Retinal pigment epithelial cell (primary cell): ENCODE results near the gene PDZD2.

Source experiments
- DNase-seq: peaks from one replicate; pipeline ENCODE4 v3.0.0-alpha.2; 2010; ENCODE audit warnings: low read depth
- H3K4me3 ChIP-seq: 2 replicates; pipeline ENCODE4 v1.5.1; 2011; ENCODE audit warnings: mild to moderate bottlenecking, low read length, control low read depth, moderate library complexity
- TF ChIP-seq, protein P1 (sequence below): conservative IDR thresholded peaks from 2 replicates; pipeline ENCODE4 v1.5.1; 2011; ENCODE audit warnings: low read depth, low read length, control low read depth, inconsistent platforms

The PDZD2 gene

DNA sequence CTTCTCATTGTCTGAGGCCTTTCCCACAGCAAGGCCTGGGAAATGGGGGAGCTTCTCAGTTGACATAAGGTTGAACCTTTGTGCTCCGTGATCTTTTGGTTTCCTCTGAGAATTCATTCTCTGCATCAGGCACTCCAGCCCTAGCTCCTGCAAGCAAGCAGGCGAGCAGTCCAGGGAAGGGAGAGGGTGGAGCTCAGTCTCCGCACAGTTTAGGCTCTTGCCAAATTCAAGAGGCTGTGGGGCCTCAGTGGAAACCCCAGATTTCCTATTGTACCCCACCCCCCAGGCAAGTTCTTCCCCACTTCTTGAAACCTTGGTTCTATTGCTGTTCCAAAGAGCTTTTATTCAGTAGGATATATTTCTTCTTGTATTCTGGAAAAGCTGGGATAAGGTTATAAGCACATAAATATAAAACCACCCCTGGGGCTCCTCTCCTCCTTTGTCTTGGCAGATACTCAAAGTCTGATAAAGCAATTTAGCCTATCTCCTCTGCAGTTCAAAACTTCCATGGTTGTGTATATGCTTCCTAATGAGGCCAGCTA lies 147.2 kb downstream of the PDZD2 start:
- DNase-seq, result no peak
- TF ChIP-seq, protein P1, sequence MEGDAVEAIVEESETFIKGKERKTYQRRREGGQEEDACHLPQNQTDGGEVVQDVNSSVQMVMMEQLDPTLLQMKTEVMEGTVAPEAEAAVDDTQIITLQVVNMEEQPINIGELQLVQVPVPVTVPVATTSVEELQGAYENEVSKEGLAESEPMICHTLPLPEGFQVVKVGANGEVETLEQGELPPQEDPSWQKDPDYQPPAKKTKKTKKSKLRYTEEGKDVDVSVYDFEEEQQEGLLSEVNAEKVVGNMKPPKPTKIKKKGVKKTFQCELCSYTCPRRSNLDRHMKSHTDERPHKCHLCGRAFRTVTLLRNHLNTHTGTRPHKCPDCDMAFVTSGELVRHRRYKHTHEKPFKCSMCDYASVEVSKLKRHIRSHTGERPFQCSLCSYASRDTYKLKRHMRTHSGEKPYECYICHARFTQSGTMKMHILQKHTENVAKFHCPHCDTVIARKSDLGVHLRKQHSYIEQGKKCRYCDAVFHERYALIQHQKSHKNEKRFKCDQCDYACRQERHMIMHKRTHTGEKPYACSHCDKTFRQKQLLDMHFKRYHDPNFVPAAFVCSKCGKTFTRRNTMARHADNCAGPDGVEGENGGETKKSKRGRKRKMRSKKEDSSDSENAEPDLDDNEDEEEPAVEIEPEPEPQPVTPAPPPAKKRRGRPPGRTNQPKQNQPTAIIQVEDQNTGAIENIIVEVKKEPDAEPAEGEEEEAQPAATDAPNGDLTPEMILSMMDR, result no peak
- no peak overlapping the region for H3K4me3 ChIP-seq

DNA sequence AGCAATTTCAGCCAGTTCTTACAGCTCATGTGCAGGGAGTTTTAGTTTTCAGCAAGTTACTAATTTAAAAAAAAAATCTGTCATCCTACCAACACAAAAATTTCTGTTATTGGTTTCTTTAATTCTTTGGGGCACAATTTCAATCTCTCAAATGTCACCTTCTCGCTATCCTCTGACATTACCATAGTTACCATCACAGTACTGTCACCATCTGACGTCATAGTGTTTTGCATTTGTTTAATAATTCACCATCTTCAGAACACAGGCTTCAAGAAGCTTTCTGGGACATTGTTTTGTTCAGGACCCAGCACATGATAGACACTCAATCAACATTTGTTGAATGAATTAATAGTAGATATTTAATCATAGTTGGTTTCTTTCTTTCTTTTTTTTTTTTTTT lies 155.1 kb downstream of the PDZD2 start:
- DNase-seq, result no peak
- H3K4me3 ChIP-seq, result no peak overlapping the region
- TF ChIP-seq, protein P1, result no peak

DNA sequence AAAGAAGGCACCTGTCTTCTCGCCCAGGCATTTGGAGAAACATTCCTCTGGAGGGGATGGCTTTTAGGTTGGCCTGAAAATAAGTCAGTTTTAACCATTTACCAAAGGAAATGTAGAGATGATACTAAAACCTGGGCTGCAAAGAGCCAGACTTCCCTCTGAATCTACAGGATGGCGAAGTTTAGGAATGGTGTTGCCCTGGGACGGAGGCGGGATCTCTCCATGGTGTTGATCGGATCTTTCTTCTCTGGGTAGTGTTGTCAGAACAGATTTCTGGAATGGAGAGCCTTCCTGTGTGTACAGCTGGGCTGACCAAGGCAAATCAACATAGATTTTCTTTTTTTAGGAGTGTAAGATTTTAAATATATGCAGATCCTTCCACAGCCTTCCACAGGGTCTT lies 159.2 kb downstream of the PDZD2 start:
- TF ChIP-seq, protein P1, result no peak
- no peak overlapping the region for H3K4me3 ChIP-seq
- no peak for DNase-seq

DNA sequence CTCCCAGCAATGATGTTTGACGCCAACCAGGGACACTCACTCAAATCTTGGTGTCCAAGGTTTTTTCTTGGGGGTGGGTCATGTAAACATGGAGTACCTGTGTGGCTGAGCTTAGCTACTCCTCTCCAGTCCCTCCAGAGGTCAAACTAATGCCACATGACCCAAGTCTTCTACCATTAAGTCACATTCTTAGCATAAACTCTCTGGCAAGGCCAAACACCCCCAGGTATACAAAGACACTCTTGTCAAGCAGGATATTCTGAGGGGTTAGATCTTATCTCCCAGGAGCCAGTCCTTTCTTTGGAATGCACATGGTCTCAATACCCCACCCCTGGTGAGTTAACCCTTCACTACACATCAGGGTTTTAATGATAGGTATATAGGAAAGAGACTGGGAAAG lies 161.4 kb downstream of the PDZD2 start:
- TF ChIP-seq, protein P1, result no peak
- no peak overlapping the region for H3K4me3 ChIP-seq
- no peak for DNase-seq

DNA sequence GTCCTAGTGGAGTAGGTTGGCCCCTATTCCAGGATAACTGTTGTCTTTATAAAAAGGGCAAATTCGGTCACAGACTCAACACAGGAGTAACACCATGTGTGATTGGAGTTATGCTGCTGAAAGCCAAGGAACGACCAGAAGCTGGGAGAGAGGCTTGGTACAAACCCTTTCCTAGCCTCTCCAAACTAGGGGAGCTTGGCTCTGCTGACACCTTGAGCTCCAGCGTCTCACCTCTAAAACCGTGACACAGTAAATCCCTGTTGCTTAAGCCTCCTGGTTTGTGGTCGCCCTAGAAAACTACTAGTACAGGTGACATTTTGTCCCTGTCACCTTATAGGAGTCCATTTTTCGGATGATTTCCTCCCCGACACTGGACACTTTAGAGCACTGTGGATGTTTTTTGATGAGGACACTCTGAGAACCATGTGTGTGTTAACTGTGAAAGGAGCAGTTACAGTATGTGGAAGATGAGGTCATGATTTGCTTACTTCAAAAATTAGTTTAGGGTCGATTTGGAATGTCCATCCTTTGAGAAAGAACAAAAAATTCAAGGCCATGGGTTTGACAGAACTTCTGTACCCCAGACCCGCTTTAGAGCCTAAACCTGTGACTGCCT lies 167.0 kb downstream of the PDZD2 start:
- H3K4me3 ChIP-seq, result no peak overlapping the region
- DNase-seq, result no peak
- TF ChIP-seq, protein P1, result no peak

DNA sequence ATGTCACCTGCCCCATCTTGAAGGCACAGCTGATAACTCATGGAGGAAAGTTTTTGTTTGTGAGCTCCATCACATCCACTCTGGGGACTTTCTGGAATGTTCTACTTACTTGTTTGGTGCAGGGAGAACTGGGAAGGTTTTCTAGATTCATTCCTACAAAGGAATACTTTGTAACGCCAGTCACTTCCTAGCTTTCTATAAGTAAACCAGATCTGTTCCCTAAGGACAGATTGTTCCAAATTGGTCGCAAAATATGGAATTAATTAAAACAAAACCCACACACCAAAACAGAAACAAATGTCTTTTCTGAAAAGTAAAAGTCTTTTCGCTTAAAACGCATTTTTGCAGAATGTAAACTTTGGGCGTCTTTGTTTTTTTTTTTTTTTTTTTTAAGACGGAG lies 167.6 kb downstream of the PDZD2 start:
- TF ChIP-seq, protein P1, result no peak
- DNase-seq, result no peak

DNA sequence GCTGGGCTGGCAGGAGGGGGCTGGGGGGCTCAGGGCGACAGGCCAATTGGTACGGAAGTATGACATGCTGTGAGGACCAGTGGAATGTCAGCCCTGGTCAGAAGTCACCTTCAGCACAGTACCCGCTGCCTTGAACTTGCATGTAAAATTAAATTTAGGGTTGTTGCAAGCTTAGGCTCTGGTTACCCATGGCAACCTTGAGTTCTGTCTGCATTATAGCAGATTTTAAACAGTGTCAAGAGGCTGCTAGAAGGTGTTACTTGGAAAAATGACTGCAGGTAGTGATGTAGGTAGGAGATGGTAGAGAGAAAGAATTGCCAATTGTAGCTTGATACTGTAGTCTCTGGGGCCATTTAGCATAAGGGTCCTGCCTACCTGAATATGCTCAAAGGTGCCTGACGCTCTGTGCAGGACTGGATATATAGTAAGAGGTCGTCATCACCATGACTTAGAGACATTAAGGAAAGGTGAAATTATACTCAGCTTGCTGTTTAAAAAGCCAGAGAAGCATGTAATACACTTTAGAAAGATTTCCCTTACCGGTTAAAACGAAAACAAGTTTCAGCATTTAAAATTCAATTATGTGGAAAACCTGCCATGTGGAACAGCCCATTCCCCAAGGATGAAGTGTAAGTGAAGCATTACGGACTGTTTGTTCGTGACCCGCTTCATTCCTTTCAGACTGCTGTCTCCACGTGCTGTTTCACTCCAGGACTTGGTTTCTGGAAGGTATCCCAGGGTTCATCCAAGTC lies 169.0 kb downstream of the PDZD2 start:
- H3K4me3 ChIP-seq, result no peak overlapping the region
- TF ChIP-seq, protein P1, result no peak

More for the DNA sequence above, 167.6 kb downstream of the PDZD2 start:
- H3K4me3 ChIP-seq, result no peak overlapping the region

More for the DNA sequence above, 169.0 kb downstream of the PDZD2 start:
- no peak for DNase-seq
